Measurements from ENCODE around the gene LRRTM4. TPM values are rescaled to one million over a fixed set of nuclear protein-coding genes. Genes with fewer than 3 reads are reported as not detected.

Gene LRRTM4
- polyA plus RNA-seq, 1 donor (not counting 4 experiments of a cell fraction or from before 2014, with no cell fraction given): not detected

- Histone ChIP-seq H3K4me3 (ENCODE audit: control insufficient read depth in 2 of 3, extremely low read depth in 1 of 3, insufficient read depth in 2 of 3, low read depth in 1 of 3, low read length in 3 of 3) (no peak overlapping the region), H3K27me3 (ENCODE audit: control insufficient read depth, extremely low read depth, insufficient read depth, low read length) (no peaks in the 10 kb centered on the region), H3K4me1 (ENCODE audit: control insufficient read depth, extremely low read depth, insufficient read depth, low read length) (no peaks in the 10 kb centered on the region), H3K4me2 (ENCODE audit: control insufficient read depth, extremely low read depth, insufficient read depth, low read depth, low read length) (no peak overlapping the region), H3K9me3 (ENCODE audit: control insufficient read depth, low read depth, low read length) (no peaks in the 10 kb centered on the region), H3K36me3 (ENCODE audit: control insufficient read depth in 2 of 2, extremely low read depth in 1 of 2, insufficient read depth in 2 of 2, low read length in 2 of 2) (no peaks in the 10 kb centered on the region), H3K9me1 (ENCODE audit: control insufficient read depth, extremely low read depth, insufficient read depth, low read length) (no peaks in the 10 kb centered on the region), H4K20me1 (ENCODE audit: control insufficient read depth, extremely low read depth, insufficient read depth, low read length) (no peaks in the 10 kb centered on the region), H3K9ac (ENCODE audit: control insufficient read depth, extremely low read depth, insufficient read depth, low read length) (no peak overlapping the region), H2AFZ (ENCODE audit: control insufficient read depth, low read length) (no peak overlapping the region), H3K79me2 (ENCODE audit: control insufficient read depth, insufficient read depth, low read length) (no peaks in the 10 kb centered on the region), H3K27ac (ENCODE audit: control insufficient read depth, insufficient read depth, low read length) (no peak overlapping the region)
- dilution Hi-C loops (cut with MboI; ENCODE audit: extremely low pct_ligation_motif_present, low sequenced_read_pairs): no loop called here
- TF ChIP-seq CTCF (optimal IDR thresholded peaks at IDR 0.05 in 1 of 3, IDR thresholded peaks at IDR 0.05 in 1 of 3, conservative IDR thresholded peaks at IDR 0.05 in 1 of 3; ENCODE audit: extremely low read depth in 1 of 3, insufficient read depth in 2 of 3, low read length in 3 of 3): no peak
- no peak for FAIRE-seq
- DNase-seq (ENCODE audit: low read depth, low spot score): no peak
These were observed 654.3 kb downstream of the LRRTM4 start for GRCh38 chr2:76867854-76868253.

GRCh38 chr2:76866464-76866863 is 655.7 kb downstream of the LRRTM4 start:
- no peak for DNase-seq (ENCODE audit: low read depth, low spot score)
- H3K9me1 ChIP-seq (ENCODE audit: control insufficient read depth, extremely low read depth, insufficient read depth, low read length): no peaks in the 10 kb centered on the region
- H3K9me3 ChIP-seq (ENCODE audit: control insufficient read depth, low read depth, low read length): no peaks in the 10 kb centered on the region
- no peaks in the 10 kb centered on the region for H4K20me1 ChIP-seq (ENCODE audit: control insufficient read depth, extremely low read depth, insufficient read depth, low read length)
- H3K27me3 ChIP-seq (ENCODE audit: control insufficient read depth, extremely low read depth, insufficient read depth, low read length): no peaks in the 10 kb centered on the region
- no peaks in the 10 kb centered on the region for H3K79me2 ChIP-seq (ENCODE audit: control insufficient read depth, insufficient read depth, low read length)
- no peaks in the 10 kb centered on the region for H3K4me1 ChIP-seq (ENCODE audit: control insufficient read depth, extremely low read depth, insufficient read depth, low read length)
- H3K36me3 ChIP-seq (ENCODE audit: control insufficient read depth in 2 of 2, extremely low read depth in 1 of 2, insufficient read depth in 2 of 2, low read length in 2 of 2): no peaks in the 10 kb centered on the region
- no peak overlapping the region for H3K4me2 ChIP-seq (ENCODE audit: control insufficient read depth, extremely low read depth, insufficient read depth, low read depth, low read length)
- H3K9ac ChIP-seq (ENCODE audit: control insufficient read depth, extremely low read depth, insufficient read depth, low read length): no peak overlapping the region
- dilution Hi-C loops (cut with MboI; ENCODE audit: extremely low pct_ligation_motif_present, low sequenced_read_pairs): no loop called here
- TF ChIP-seq CTCF (optimal IDR thresholded peaks at IDR 0.05 in 1 of 3, IDR thresholded peaks at IDR 0.05 in 1 of 3, conservative IDR thresholded peaks at IDR 0.05 in 1 of 3; ENCODE audit: extremely low read depth in 1 of 3, insufficient read depth in 2 of 3, low read length in 3 of 3): no peak
- TF ChIP-seq EZH2 (IDR thresholded peaks at IDR 0.05; ENCODE audit: low read length): no peak
- no peak overlapping the region for H3K4me3 ChIP-seq (ENCODE audit: control insufficient read depth in 2 of 3, extremely low read depth in 1 of 3, insufficient read depth in 2 of 3, low read depth in 1 of 3, low read length in 3 of 3)
- H2AFZ ChIP-seq (ENCODE audit: control insufficient read depth, low read length): no peak overlapping the region
- H3K27ac ChIP-seq (ENCODE audit: control insufficient read depth, insufficient read depth, low read length): no peak overlapping the region
- FAIRE-seq: no peak
